BJ (cell line): ENCODE measurements around the gene ROPN1B. TPM values are rescaled to one million over a fixed set of nuclear protein-coding genes. Genes with fewer than 3 reads are reported as not detected.
"Not testable (repeated sequence)": the region's sequence is repeated elsewhere in the genome, so short reads cannot be mapped to it uniquely, and the experiment has no call there.

ENCODE experiments used
- CTCF ChIA-PET: fragments of 350-600 bp; formaldehyde crosslinking; extraction: SDS; loops from one replicate; lab custom pipeline; 2021; ENCODE audit warnings: antibody characterized with exemption, inconsistent platforms; lab: Yijun Ruan, JAX
- POLR2A ChIA-PET: fragments of 300-600 bp; sonication (Branson Sonifier 250); formaldehyde crosslinking; extraction: SDS; loops from one replicate; lab custom pipeline; 2021; ENCODE audit warnings: antibody characterized with exemption; lab: Charles Lee
- DNase-seq: peaks from one replicate; pipeline ENCODE4 v3.0.0-alpha.2; 2011; ENCODE audit warnings: low read depth
- H3K27me3 ChIP-seq: 2 replicates; pipeline ENCODE4 v1.6.0; 2011; ENCODE audit warnings: low read length; ENCODE audit not compliant: control insufficient read depth, insufficient read depth
- H3K36me3 ChIP-seq: 2 replicates; pipeline ENCODE4 v1.5.1; 2011; ENCODE audit warnings: low read length; ENCODE audit not compliant: control insufficient read depth, insufficient read depth
- H3K4me3 ChIP-seq: 2 replicates; pipeline ENCODE4 v1.5.1; 2011; ENCODE audit warnings: low read depth, mild to moderate bottlenecking, control low read depth, low read length
- polyA plus RNA-seq: library from polyadenylated mRNA; depleted of rRNA; stranded (reverse); fragments of >200 nt; gene quantifications from 2 replicates; pipeline ENCODE4 v1.2.3, GENCODE V29; 2011
- TF ChIP-seq, protein P1 (sequence below): IDR thresholded peaks from 2 replicates; pipeline ENCODE4 v1.5.1; 2011; ENCODE audit warnings: low read depth, mild to moderate bottlenecking, control low read depth, inconsistent platforms, low read length, moderate library complexity; ENCODE audit not compliant: insufficient read depth

Gene ROPN1B
- polyA plus RNA-seq, 1 experiment, result not detected

DNA sequence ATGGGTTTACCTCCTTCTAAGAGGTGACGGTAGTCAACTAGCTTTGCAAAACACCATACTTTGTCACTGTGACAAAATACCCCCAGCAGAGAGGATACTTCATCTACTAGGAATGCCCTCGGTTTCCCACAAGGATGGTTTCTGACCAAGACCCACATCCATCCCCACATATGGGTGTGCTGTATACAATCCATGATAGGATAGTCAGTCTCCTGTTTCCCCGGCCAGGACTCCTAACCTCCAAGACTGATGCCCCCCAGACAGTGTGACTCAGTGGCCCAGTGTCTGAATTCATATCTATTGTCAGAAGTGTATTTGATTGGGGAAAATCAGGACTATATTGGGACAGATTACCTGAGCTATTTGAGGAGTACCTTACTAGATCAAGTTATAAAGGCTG lies 17.8 kb upstream of the ROPN1B start:
- H3K4me3 ChIP-seq, CTCF ChIA-PET, POLR2A ChIA-PET, DNase-seq, H3K27me3 ChIP-seq, H3K36me3 ChIP-seq: not testable (repeated sequence)

DNA sequence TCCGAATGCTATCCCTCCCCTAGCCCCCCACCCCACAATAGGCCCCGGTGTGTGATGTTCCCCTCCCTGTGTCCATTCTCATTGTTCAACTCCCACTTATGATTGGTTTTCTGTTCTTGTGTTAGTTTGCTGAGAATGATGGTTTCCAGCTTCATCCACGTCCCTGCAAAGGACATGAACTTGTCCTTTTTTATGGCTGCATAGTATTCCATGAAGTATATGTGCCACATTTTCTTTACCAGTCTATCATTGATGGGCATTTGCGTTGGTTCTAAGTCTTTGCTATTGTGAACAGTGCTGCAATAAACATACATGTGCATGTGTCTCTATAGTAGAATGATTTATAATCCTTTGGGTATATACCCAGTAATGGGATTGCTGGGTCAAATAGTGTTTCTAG lies 12.0 kb upstream of the ROPN1B start:
- CTCF ChIA-PET, H3K36me3 ChIP-seq, DNase-seq, POLR2A ChIA-PET, H3K27me3 ChIP-seq, H3K4me3 ChIP-seq: not testable (repeated sequence)

DNA sequence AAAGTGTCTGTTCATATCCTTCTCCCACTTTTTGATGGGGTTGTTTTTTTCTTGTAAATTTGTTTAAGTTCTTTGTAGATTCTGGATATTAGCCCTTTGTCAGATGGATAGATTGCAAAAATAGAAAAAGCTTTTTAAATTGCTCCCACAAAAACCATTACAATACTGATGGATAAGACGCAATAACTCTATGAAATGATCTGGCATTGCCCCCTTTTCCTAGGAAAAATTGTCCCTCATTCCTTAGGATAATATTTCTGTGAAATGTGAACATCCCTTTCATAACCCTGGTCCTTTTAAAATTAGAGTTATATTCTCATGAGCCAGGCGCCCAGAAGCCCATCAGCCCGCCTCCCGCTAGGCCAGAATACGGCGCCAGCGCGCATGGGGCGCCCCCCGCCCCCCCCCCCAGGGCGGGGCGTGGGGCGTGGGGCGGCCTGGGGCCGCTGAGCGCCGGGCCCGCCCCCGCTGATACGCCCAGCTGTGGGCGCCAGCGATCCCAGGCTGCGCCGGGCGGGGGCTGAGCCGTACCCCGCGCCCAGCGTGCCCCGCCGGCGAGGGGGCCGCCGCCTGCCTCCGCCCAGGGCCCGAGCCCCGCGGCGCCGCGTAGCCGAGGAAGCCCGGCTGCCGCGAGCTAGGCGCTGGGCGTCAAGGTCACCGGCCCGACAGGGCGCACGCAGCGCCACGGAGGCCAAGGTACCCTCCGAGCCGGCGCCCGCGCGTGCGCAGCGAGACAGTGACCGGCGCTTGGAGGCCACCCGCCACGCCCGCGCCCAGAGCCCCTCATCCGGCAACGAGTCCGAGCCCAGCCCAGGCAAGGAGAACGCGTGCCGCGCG lies 11.1 kb upstream of the ROPN1B start:
- TF ChIP-seq, protein P1, sequence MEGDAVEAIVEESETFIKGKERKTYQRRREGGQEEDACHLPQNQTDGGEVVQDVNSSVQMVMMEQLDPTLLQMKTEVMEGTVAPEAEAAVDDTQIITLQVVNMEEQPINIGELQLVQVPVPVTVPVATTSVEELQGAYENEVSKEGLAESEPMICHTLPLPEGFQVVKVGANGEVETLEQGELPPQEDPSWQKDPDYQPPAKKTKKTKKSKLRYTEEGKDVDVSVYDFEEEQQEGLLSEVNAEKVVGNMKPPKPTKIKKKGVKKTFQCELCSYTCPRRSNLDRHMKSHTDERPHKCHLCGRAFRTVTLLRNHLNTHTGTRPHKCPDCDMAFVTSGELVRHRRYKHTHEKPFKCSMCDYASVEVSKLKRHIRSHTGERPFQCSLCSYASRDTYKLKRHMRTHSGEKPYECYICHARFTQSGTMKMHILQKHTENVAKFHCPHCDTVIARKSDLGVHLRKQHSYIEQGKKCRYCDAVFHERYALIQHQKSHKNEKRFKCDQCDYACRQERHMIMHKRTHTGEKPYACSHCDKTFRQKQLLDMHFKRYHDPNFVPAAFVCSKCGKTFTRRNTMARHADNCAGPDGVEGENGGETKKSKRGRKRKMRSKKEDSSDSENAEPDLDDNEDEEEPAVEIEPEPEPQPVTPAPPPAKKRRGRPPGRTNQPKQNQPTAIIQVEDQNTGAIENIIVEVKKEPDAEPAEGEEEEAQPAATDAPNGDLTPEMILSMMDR, result no peak
- DNase-seq, result no peak
- ChIA-PET CTCF (no interaction called here), POLR2A (no interaction called here)
- Histone ChIP-seq H3K4me3 (no peak overlapping the region), H3K27me3 (peaks cover 8% of the 10 kb centered on the region), H3K36me3 (no peaks in the 10 kb centered on the region)

DNA sequence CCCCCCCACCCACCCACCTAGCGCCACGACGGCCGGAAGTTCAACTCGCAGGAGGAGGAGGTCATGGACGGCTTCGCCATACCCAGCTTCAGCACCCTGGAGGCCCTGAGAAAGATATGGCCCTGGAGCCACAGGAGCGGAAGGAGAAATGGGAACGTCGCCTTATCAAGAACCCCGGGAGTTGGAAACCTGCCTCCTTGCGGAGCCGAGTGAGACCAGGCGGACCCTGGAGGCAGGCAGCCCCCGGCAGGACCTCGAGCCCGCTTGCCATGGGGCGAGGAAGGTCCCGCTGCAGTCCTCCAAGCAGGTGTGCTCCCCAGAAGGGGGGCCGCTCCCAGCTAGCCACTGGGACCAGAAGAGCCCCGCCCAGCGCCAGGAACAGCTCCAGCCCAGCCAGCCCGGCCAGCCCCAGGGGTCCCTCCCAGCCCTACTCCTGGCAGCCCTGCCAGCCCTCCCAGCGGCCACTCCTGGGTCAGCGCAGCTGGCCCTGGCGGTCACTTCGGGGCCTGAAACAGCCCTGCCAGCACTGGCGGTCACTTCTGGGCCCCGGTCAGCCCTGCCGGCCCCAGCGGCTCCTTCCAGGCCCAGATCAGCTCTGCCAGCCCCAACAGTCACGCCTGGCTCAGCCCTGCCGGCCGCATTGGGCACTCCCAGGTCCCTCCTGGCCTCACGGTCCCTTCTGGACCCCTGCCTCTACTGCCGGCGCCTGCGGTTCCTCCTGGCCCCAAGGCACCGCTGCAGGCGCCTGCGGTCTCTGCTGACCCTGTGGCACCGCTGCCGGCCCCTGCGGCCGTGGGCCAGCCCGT lies 10.3 kb upstream of the ROPN1B start:
- POLR2A ChIA-PET, result no interaction called here
- TF ChIP-seq, protein P1, result no peak
- H3K4me3 ChIP-seq, result no peak overlapping the region
- H3K27me3 ChIP-seq, result peaks cover 8% of the 10 kb centered on the region
- DNase-seq, result no peak
- no peaks in the 10 kb centered on the region for H3K36me3 ChIP-seq
- CTCF ChIA-PET, result interaction anchor here (0.6 kb wide), 1 partner anchor 176 kb away, joined by 3 read pairs; no protein-coding TSS in a partner anchor

DNA sequence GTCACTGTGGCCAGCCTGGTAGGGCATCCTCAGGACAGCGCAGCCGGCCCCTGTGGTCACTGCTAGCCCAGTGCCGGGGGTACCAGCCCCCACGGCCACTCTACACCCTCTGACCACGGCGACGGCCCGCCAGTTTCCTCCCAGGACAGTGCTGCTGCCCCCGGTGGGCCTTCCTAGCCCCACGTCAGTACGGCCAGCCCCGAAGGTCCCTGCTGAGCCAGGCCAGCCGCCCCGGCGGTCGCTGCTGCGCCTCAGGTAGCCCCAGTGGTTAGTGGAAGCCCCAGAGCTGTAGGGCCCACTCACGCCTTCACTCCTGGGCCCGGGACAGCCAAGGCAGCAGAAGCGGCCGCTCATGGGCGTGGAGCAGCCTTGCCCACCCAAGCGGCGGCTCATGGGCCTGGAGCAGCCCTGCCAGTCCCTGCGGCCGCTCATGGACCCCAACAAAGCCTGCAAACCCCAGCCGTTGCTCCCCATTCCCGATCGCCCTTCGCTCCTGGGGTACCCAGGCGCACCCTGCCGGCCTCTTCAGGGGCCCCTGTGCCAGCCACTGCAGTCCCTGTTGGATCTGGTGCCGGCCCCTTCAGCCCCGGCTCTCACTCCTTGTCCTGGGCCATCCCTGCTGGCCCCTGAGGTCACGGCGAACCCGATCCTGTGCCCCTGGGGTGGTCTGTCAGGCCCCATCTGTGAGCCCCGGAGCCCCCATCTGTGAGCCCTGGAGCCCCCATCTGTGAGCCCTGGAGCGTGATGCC lies 9.5 kb upstream of the ROPN1B start:
- peaks cover 8% of the 10 kb centered on the region for H3K27me3 ChIP-seq
- POLR2A ChIA-PET, result no interaction called here
- no peaks in the 10 kb centered on the region for H3K36me3 ChIP-seq
- TF ChIP-seq, protein P1, result no peak
- no peak overlapping the region for H3K4me3 ChIP-seq
- CTCF ChIA-PET, result interaction anchor here (0.6 kb wide), 2 partner anchors 175 to 582 kb away, joined by 3 read pairs; no protein-coding TSS in a partner anchor
- DNase-seq, result no peak
